COLO829 (cell line): ENCODE data around the gene DNAJC27.

Source experiments
- DNase-seq: peaks from one replicate; pipeline ENCODE4 v3.0.0; 2012; ENCODE audit warnings: low spot score

The DNAJC27 gene

GRCh38 chr2:24906466-24906865 lies 65.3 kb downstream of the DNAJC27 start:
- DNase-seq = no peak

- no peak for DNase-seq
Observed at GRCh38 chr2:24903161-24904103, 68.3 kb downstream of the DNAJC27 start.

- DNase-seq = no peak
Observed at GRCh38 chr2:24899361-24899910, 72.3 kb downstream of the DNAJC27 start.

- DNase-seq = no peak
Observed at GRCh38 chr2:24898122-24899109, 73.3 kb downstream of the DNAJC27 start.

GRCh38 chr2:24894750-24895149 lies 77.0 kb downstream of the DNAJC27 start:
- DNase-seq = no peak

- DNase-seq = no peak
Observed at GRCh38 chr2:24893934-24894333, 77.8 kb downstream of the DNAJC27 start.
